GM19025 (cell line): Measurements from ENCODE around the gene PRR22.

ENCODE experiments used
- ATAC-seq: cut with Tn5 transposase; IDR thresholded peaks from one replicate; pipeline ENCODE4 v1.9.1; 2021; ENCODE audit warnings: mild to moderate bottlenecking, low read depth, moderate library complexity; ENCODE audit not compliant: unreplicated experiment

Gene PRR22

GRCh38 chr19:5814852-5815246 lies 30.3 kb upstream of the PRR22 start:
- ATAC-seq = no peak

DNA sequence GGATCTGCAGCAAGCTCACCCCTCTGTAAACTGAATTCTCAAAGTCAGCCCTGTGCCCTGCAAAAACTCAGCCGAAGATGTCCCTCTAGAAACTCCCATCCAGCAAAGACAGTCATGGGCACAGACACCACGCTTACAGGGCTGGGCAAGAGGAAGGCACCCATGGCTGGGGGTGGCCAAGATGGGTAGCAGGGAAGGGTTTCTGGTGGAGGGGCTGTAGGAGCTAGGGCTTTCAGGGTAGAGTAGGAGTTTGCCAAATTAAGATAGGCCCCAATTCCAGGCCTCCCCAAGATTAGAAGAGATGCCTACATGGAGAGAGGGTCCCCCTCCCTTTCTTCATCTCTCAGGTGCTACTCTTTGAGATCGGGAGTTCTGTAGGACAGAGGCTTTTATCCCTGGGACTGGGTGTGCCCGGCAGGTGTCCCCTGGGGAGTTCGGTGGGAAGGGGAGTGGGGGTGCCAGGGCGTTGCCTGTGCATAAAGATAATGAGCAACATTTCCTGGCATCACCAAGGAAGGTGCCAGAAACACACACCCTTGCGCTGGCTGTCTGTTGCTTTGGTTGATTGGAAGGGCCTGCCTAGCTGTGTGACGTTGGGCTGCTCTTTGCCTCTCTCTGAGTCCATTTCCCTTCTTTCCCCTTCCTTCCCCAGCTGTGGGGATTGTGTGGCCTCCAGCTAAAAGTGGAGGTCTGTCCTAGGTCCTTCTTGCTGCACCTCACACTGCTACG lies 29.7 kb upstream of the PRR22 start:
- no peak for ATAC-seq

- ATAC-seq = no peak
Measured at GRCh38 chr19:5811117-5811516, 26.6 kb upstream of the PRR22 start.

GRCh38 chr19:5809469-5809868 lies 24.9 kb upstream of the PRR22 start:
- ATAC-seq = no peak

DNA sequence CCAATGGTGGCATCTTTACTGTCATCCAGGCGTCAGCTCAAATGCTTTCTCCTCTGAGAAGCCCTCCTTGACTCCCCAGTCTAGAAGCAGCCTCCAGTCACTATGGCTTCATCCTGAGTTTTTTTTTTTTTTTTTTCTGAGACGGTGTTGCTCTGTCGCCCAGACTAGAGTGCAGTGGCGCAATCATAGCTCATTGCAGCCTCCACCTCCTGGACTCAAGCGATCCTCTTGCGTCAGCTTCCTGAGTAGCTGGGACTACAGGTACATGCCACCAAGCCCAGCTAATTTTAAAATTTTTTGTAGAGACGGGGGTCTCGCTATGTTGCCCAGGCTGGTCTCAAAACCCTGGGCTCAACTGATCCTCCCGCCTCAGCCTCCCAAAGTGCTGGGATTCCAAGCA lies 24.5 kb upstream of the PRR22 start:
- no peak for ATAC-seq

GRCh38 chr19:5808120-5808816 lies 23.7 kb upstream of the PRR22 start:
- ATAC-seq = no peak

DNA sequence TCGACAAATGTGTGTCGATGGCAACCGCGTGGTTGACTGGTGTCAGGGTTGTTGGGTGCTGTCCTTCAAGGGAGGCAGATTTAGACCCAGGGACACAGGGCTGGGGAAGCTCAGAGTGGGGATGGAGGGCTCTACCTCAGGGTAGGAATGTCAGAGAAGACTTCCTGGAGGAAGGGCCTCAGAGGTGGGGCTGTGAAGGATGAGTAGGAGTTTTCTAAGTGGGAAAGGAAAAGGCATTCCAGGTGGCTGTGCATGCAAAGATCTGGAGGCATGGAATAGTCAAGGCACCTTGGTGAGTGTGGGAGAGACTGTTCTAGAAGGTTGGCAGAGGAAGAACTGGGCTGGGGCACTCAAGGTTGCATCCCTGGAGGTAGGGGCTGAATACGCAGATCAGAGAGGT lies 22.4 kb upstream of the PRR22 start:
- no peak for ATAC-seq

DNA sequence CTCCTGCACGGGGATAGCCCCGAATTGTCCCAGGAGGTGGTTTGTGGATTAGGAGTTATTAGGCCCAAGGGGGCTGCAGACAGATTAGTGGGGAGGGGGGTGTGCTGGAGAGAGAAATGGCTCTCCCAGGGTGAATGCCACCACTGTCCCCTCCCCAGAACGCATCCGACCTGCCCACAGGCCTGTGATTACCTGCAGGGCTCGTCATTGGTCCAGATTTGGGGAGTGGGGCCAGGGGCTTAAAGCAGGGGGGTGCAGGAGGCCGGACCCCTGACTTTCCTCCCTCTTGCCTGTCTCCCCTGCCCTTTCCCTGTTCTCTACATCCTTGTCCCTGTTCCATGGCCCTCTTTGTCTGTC lies 21.6 kb upstream of the PRR22 start:
- ATAC-seq = no peak

- ATAC-seq = no peak
Measured at GRCh38 chr19:5805462-5806132, 21.1 kb upstream of the PRR22 start.

DNA sequence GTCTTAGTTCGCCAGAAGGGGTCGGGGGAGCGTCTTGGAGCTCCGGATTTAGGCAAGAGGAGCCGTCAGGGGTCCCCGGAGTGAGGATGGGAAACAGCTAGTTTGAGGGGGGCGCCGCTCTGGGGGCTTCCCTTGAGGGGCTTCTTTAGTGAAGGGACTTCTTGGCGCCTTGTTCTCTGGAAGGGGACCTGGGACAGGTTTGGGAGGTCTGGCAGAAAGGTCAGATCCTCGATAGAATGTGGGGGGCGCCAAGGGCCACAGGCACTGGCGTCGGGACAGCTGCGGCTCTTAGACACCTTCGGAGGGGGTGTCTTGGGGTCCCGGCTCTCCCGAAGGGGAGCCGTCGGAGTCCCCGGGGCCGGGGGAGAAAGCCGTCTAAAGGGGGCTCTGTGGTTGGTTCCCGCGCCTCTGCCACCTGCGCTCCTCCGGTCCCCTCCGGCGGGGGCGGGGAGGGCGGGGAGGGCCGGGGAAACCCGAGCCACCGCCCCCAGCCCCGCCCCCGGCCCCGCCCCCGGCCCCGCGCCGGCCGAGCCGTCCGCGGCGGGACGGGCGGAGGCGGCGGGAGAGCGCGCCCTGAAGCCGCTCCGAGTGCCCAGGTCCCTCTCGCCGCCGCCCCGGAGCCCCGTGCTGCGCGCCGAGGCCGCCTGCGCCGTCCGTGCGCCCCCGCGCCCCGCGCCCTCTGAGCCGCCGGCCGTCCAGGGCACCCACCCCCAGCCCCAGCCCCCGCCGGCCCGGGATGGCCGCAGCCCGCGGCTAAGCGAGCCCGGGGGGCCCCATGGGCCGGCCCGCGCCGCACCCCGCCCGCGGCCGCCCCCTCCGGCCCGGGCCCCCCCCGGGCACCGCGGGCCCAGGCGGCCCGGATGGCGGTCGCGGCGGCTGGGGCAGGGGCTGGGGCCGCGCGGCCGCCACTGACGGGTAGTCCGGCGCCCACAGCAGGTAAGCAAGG lies 20.2 kb upstream of the PRR22 start, which contains the start of gene NRTN:
Gene NRTN, plus strand, starts transcription at position 552 of the 946 bp plus-strand sequence. CDS start 19,099 bp downstream, outside the sequence.
- no peak for ATAC-seq

- ATAC-seq = peak; percentile 60
Measured at GRCh38 chr19:5803752-5804515, 19.4 kb upstream of the PRR22 start.

DNA sequence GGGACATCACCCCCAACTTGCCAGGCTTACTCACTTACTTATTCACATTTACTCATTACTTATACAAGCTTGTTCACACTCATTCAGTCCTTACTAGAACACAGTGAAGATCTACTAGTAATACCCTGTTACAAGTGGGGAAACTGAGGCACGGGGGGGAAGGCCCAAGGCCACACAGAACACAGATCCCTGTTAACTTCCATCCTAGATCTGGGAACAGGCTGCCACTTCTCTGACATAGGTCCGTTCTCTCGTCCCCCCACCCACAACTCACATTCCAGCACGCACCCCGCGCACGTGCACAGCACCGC lies 18.9 kb upstream of the PRR22 start:
- ATAC-seq = no peak

GRCh38 chr19:5801796-5802619 lies 17.5 kb upstream of the PRR22 start:
- no peak for ATAC-seq

DNA sequence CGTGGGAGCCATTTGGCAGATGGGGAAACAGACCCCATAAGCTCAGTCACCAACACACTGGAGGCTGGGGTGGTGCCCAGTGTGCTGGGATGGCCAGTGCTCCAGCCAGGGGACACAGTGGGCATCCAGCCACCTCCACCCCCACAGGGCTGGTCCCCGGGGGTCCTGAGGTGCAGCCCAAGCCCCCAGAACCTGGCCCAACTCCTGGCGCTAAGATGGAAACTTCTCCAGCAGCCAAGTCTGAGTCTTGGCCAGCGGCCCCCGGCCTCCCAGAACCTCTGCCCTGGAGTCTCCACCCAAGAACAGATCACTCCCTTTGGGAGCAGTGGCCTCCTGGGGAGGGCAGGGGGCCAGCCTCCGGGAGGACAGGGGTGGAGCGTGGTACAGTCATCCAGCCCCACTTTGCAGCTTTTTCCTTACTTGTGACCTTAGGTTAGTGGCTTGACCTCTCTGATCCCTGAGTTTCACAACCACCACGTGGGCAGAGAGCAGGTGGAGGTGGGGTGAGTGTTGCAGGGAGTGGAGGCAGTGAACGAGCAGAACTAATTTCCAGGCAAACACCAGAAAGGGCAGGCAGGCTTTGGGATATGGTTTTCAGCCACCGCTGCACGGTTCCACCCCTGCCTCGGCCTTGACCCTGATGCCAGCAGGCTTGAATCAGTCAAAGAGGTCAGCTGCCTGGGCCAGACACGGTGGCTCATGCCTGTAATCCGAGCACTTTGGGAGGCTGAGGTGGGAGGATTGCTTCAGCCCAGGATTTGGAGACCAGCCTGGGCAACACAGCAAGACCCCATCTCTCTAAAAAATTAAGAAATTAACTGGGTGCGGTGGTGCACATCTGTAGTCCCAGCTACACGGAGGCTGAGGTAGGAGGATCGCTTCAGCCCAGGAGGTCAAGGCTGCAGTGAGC lies 16.1 kb upstream of the PRR22 start:
- no peak for ATAC-seq

GRCh38 chr19:5799247-5800241 lies 15.0 kb upstream of the PRR22 start:
- ATAC-seq = no peak

GRCh38 chr19:5798244-5798643 lies 13.7 kb upstream of the PRR22 start:
- no peak for ATAC-seq

DNA sequence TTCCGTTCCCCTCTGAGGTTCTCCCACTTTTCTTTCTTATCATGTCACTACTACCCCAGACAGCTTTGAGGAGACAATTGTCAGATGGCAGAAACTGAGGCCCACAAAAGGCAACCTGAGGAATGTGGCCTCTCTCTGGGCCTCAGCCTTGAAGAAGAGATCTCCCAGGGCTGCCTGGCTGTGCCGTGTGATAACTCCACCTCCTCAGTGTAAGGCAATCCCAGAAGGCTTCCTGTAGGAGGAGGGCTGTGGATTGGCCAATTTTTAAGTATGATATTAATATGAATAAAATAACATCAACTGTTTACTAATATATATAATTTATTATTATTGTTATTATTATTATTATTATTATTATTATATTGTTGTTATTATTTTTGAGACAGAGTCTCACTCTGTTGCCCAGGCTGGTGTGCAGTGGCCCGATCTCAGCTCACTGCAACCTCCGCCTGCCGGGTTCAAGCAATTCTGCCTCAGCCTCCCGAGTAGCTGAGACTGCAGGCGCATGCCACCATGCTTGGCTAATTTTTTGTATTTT lies 10.9 kb upstream of the PRR22 start:
- no peak for ATAC-seq
